ENCODE data around the gene PTPRN2.

The PTPRN2 gene

DNA sequence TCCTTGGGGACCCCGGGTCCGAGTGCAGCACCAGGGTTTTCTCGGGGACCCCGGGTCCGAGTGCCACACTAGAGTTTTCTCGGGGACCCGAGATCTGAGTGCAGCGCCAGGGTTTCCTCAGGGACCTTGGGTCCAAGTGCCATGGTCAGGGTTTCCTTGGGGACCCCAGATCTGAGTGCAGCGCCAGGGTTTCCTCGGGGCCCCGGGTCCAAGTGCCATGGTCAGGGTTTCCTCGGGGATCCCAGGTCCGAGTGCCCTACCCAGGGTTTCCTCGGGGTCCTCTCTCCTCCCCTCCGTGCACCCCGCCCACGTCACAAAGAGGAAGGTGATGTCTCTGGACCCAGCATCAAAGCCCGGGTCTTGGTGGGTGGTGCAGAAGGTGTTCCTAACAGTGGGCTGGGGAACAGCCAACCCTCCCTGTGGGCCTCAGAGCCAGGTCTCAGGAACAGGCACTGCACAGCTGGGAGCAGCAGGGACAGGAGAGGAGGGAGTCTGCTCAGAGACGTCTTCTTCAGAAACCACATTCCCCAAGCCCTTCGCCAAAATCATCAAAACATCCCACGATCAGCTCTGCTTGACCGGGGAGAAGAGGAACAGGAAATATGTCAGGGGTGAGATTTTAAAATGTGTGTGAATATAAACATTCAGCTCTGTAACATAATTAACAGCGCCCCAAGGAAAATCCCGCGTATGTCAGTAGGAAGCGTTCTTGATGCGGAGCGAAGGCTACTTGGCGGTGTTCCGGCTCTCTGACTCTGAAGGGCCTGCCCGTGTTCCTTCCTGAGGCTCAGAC is 710.1 kb downstream of the PTPRN2 start:
- DNase-seq: no peak

DNA sequence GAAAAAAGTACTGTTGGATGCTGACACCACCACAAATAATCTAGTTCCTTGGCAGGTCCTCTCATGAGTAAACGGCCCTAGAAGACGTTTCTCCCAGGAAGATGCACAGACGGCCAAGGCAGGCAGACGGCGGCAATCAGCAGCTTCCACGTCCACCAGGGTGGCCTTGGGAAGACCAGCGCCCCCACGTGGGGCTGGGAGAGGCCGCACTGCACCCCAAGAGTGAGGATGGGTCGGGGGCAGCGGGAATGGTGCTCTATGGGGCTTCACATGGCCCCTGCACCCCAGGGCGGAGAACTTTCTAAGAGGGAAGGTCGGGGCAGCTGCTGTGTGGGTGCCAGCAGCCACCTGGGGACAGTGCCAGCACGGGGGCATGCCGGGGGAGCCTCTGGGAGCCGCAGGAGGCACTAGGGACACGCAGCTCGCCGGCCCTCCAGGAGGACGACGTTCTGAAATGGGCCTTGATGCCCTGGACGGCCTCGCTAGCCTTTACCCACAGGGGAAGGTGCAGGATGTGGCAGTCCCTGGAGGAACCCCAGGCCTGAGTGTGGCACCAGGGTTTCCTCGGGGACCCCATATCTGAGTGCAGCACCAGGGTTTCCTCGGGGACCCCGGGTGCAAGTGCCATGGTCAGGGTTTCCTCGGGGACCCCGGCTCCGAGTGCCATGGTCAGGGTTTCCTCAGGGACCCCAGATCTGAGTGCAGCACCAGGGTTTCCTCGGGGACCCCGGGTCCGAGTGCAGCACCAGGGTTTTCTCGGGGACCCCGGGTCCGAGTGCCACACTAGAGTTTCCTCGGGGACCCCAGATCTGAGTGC is 710.9 kb downstream of the PTPRN2 start:
- DNase-seq: no peak

DNA sequence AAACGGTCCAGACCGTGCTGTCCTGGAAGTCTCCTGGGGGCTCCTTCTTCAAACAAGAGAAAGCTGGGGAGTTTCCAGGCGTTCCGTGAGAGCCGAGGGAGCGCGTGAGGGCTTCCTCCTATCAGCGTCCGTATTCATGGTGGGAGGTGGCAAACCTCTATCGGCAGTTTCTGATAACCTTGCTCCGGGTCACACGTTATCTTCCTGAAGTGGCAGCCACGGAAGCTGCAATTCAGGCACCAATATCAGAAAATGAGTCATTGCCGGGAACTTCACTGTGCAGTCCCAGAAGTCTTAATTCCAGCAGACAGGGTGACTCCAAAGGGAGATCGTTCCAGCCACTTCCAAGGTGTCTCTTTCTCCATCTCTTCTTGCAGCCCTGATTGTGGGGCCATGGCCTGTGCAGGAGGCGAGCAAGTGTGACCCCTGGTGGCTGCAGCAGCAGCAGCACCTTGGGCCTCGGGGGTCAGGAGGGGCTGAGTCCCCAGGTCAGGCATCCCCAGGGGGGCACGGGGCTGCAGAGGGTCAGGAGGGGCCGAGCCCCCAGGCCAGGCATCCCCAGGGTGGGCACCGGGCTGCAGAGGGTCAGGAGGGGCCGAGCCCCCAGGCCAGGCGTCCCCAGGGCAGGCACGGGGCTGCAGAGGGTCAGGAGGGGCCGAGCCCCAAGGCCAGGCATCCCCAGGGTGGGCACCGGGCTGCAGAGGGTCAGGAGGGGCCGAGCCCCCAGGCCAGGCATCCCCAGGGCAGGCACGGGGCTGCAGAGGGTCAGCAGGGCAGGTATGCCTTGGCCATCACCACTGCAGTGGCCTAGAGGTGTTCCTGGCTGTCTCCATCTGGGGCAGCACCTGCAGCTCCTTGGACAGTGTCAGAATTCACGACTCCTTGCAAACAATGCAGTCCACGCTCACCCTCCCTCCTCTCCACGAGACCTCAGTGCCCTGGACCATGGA is 712.1 kb downstream of the PTPRN2 start:
- DNase-seq: peak; percentile 15

GRCh38 chr7:157874870-157875229 is 712.8 kb downstream of the PTPRN2 start:
- no peak for DNase-seq

GRCh38 chr7:157874208-157874816 is 713.3 kb downstream of the PTPRN2 start:
- DNase-seq: no peak

GRCh38 chr7:157873664-157874063 is 714.0 kb downstream of the PTPRN2 start:
- DNase-seq: no peak

GRCh38 chr7:157873181-157873580 is 714.4 kb downstream of the PTPRN2 start:
- no peak for DNase-seq

- DNase-seq: no peak
Observed at GRCh38 chr7:157872447-157872846, 715.2 kb downstream of the PTPRN2 start.

GRCh38 chr7:157871681-157872080 is 715.9 kb downstream of the PTPRN2 start:
- no peak for DNase-seq

- DNase-seq: no peak
Observed at GRCh38 chr7:157870644-157871290, 716.9 kb downstream of the PTPRN2 start.

DNA sequence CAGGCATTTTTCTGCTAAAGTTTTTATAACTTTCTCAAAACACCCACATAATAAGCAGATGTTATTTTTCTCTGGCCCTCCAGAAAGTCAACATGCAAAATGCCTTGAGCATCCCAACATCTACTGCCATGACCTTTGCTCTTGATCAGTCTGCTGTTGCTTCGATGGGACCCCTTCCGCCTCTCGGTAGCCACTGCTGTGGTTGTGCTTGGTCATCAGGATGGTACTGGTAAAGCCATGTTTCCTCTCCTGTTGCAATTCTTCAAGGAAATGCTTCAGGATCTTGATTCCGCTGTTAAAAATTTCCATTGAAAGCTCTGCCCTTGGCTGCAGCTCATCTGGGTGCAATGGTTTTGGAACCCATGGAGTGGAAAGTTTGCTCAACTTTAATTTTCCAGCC is 717.8 kb downstream of the PTPRN2 start:
- DNase-seq: no peak

DNA sequence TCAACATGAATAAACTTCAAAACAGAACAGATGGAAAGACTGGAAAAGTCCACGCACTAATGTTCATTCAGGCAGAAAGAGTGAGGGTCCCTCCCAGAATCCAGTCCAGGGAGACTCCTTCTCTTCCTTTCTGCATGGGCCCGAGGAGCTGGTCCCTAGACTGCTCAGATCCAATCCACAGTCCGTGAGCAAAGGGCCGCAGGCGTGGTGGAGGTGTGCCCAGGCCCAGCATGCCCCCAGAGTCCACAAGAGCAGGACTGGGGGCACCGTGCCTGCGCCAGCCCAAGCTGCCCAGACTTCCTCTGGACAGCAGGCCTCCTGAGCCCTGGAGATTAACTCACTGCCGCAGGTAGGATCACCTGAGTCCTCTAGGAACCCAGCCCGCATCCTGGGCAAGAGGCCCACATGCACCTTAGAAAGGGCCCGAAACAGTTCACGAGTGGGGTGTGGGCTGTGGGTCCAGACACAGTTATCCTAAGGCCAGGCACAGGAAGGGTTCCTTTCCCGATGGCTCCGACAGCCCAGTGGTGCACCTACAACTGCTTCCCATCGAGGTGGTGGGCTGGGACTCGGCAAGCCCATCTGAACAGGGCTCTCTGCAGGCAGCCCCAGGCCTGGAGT is 719.8 kb downstream of the PTPRN2 start:
- no peak for DNase-seq

DNA sequence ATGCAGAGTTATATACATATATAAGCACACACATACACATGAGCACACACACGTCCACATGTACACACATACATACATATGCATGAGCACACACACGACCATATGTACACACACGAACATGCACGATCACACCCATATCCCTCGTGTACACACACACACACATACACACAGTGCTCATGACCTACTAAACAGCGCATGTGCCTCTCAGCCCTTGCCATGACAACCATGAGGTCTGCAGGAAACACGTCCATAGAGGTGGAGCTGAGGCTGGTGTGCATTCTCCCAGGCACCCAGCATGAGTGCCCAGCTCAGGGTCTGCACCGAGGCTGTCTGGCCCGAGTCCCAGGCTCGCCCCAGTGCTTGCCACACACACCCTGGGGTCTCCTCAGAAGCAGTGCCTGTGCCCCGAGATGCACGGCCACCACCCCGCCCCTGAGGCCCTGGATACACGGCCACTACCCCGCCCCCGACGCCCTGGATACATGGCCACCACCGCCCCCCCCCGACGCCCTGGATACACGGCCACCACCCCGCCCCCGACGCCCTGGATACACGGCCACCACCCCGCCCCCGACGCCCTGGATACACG is 721.2 kb downstream of the PTPRN2 start:
- DNase-seq: no peak

GRCh38 chr7:157865351-157866165 is 722.1 kb downstream of the PTPRN2 start:
- no peak for DNase-seq

DNA sequence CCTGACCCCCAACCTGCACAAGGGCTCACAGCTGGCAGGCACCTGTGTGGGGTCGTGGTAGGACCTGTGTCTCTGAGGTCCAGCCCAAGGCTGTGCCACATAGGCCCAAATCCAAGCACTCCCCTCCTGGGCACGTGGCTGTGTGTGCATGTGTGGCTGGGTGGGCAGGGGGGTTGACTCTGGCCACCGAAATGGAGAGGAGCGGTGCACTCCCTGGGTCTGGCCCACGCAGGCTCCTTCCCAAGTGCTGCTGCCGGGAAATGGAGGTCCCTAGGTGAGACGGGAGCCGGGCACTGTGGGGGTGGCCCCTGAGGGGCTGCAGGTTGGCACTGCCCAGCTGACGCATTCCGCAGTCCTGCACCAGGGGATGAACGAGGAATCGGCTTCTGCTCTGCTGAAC is 722.7 kb downstream of the PTPRN2 start:
- no peak for DNase-seq

DNA sequence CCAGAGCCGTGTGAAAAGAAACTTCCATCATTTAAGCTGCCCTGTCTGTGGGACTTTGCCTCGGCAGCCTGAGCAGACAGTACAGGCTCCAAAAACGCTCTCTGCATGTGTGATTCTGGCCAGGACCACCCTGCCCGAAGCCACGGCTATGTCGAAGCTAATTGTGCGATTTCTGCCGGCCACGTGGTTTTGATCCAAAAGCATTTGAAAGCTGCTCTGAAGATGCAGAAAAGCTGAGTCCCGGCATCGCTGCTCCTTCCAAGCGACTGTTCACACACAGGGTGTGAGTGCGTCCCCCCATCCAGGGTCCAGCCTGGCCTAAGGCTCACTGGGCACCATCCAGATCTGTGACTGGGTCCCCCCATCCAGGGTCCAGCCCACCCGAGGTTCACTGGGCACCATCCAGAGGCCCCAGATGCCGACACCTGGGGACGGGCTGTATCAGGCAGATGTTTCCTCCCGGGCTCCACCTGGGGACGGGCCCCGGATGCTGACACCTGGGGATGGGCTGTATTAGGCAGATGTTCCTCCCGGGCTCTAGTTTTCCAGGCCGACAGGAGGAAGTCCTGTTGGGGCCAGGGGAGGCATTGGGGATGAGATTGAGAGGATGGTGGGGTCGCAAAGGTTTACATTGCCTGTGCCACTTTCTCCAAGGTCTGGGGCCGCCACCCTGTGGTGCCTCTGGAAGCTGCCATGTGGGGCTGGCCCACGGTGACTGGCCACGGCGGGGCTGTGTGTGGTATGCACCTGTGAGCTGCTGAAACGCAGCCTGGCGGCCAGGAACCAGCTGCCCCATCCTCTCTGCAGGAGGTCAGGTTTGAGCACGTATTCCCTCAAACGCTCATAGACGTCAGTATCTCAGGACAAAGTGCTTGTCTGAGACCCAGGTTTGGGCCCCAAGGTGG is 723.5 kb downstream of the PTPRN2 start:
- no peak for DNase-seq

GRCh38 chr7:157863176-157863575 is 724.4 kb downstream of the PTPRN2 start:
- no peak for DNase-seq

DNA sequence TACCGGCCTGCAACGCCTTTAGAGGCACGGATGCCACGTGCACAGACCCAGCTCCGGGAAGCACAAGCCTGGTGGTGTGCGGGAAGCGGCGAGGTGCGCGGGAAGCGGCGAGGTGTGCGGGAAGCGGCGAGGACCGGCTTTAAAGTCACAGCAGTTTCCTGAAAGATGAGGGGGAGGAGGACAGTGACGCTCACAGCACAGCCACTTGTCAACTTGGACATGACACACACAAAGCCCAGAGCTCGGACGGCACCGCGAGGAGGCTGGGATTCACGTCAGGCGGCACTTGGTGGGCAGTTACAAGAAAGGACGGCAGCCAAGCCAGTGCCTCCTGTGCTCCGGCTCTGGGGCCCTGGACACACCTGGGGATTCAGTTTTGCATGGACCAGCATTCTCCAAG is 724.9 kb downstream of the PTPRN2 start:
- DNase-seq: no peak

DNA sequence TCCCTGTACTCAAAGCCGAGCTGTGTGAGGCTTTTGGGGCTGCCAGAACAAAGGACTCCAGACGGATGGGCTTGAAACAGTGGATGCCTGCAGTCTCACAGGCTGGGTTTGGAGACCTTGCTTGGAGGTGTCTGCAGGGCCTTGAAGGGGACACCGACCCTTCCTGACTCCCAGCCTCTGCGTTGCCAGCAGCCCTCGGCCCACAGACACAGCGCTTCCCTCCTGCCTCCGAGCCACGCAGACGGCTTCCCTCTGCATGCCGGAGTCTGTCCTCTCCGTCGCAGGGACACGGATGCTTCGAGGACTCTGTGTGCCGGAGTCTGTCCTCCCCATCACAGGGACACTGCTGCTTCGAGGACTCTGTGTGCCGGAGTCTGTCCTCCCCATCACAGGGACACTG is 726.1 kb downstream of the PTPRN2 start:
- no peak for DNase-seq
